HEK293 (cell line): Measurements from ENCODE around the gene GMPPA.
A peak's percentile ranks its signal among the peaks of the same experiment; 100 is the strongest.

Experiments used
- YY1 ChIP-seq: fragments of 450-650 bp; formaldehyde crosslinking; IDR thresholded peaks from 2 replicates; pipeline ENCODE4 v1.5.1; 2018; ENCODE audit warnings: missing biosample characterization, missing genetic modification characterization
- ZBTB7A ChIP-seq: fragments of 450-650 bp; formaldehyde crosslinking; IDR thresholded peaks from 2 replicates; pipeline ENCODE4 v1.5.1; 2016; ENCODE audit warnings: low read depth, missing biosample characterization, missing genetic modification characterization
- ZFHX2 ChIP-seq: fragments of 450-650 bp; formaldehyde crosslinking; conservative IDR thresholded peaks from 2 replicates; pipeline ENCODE4 v1.5.1; 2016; ENCODE audit warnings: missing biosample characterization, missing genetic modification characterization
- ZNF416 ChIP-seq: fragments of 450-650 bp; formaldehyde crosslinking; IDR thresholded peaks from 2 replicates; pipeline ENCODE4 v1.5.1; 2016; ENCODE audit warnings: missing biosample characterization, missing genetic modification characterization
- ZNF701 ChIP-seq: fragments of 450-650 bp; formaldehyde crosslinking; IDR thresholded peaks from 2 replicates; pipeline ENCODE4 v1.5.1; 2016; ENCODE audit warnings: missing biosample characterization, missing genetic modification characterization
- TF ChIP-seq, protein P1 (sequence below): fragments of 450-650 bp; formaldehyde crosslinking; IDR thresholded peaks from 2 replicates; pipeline ENCODE4 v1.5.1; 2016; ENCODE audit warnings: missing biosample characterization, missing genetic modification characterization
- TF ChIP-seq, protein P2 (sequence below): fragments of 450-650 bp; formaldehyde crosslinking; IDR thresholded peaks from 2 replicates; pipeline ENCODE4 v1.5.1; 2016; ENCODE audit warnings: missing biosample characterization, missing genetic modification characterization

DNA sequence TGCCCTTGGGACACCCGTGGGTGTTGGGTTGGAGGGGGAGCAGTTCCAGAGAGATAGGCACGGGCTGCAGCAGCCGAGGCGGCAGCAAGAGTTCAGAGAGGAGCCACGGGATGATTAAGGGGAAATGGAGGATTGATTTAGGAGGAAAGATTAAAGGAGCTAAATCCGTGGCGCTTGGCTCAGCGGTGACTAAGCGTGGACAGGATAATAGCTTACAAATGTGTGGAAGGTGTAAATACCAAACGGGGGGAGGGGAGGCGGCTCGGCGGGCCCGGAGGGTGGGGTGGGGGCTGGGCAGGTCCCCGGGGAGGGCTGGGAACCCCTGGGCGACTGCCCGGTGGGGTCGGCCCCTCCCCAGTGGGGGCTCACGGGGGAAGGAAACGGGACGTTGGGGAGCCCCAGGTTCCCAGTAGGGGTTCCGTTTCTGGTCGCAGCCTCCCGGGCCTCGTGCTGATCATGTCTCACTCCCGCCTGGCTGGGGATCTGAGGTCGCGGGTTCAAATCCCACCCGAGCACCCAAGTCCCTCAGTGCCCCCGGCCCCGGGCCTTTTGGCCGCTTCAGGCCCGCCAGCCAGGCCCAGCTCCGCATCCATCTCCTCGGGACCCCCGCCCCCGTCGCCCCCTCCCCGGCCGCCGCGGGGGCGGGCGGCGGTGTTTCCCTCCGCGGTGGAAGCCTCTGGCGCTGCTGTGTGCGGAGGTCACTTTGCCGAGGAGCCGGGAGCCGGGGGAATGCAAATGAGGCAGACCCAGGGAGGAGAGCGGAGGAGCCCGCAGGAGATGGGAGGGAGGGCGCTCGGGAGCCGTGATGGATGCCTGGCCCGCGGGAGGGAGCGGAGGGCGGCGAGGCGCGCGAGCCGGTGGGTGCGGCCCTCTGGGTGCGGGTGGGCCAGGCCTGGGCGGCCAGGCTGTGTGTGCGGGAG lies 23.7 kb downstream of the GMPPA start:
- no peak for TF ChIP-seq ZBTB7A (tag by site-specific recombination)
- TF ChIP-seq, protein P1, sequence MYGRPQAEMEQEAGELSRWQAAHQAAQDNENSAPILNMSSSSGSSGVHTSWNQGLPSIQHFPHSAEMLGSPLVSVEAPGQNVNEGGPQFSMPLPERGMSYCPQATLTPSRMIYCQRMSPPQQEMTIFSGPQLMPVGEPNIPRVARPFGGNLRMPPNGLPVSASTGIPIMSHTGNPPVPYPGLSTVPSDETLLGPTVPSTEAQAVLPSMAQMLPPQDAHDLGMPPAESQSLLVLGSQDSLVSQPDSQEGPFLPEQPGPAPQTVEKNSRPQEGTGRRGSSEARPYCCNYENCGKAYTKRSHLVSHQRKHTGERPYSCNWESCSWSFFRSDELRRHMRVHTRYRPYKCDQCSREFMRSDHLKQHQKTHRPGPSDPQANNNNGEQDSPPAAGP (tag by site-specific recombination): no peak
- TF ChIP-seq ZNF701: no peak
- TF ChIP-seq, protein P2, sequence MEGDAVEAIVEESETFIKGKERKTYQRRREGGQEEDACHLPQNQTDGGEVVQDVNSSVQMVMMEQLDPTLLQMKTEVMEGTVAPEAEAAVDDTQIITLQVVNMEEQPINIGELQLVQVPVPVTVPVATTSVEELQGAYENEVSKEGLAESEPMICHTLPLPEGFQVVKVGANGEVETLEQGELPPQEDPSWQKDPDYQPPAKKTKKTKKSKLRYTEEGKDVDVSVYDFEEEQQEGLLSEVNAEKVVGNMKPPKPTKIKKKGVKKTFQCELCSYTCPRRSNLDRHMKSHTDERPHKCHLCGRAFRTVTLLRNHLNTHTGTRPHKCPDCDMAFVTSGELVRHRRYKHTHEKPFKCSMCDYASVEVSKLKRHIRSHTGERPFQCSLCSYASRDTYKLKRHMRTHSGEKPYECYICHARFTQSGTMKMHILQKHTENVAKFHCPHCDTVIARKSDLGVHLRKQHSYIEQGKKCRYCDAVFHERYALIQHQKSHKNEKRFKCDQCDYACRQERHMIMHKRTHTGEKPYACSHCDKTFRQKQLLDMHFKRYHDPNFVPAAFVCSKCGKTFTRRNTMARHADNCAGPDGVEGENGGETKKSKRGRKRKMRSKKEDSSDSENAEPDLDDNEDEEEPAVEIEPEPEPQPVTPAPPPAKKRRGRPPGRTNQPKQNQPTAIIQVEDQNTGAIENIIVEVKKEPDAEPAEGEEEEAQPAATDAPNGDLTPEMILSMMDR: no peak
- no peak for TF ChIP-seq ZNF416 (tag by site-specific recombination)
- 0 out of 2 replicates have a peak, but pooled peaks have one; percentile 9 for TF ChIP-seq ZFHX2 (tag by site-specific recombination)
- TF ChIP-seq YY1 (tag by site-specific recombination): no peak
